Measurements from ENCODE around the gene CDHR3. TPM values are rescaled to one million over a fixed set of nuclear protein-coding genes. Genes with fewer than 3 reads are reported as not detected.

Gene CDHR3
- polyA plus RNA-seq, 1 experiment, result 1.9 TPM

- ChIA-PET POLR2A (no interaction called here), CTCF (interaction anchor here (1.2 to 1.6 kb wide), 2 partner anchors 25 to 86 kb away, joined by 4 to 8 read pairs; no protein-coding TSS in a partner anchor)
- H3K27me3 ChIP-seq (ENCODE audit: control insufficient read depth, insufficient read depth, low read length), result peaks cover 2% of the 10 kb centered on the region
- DNase-seq (ENCODE audit: low read depth, low spot score), result no peak
- TF ChIP-seq CTCF (IDR thresholded peaks at IDR 0.05; ENCODE audit: low read depth, low read length), result no peak
- no peak overlapping the region for H3K27ac ChIP-seq (ENCODE audit: low read depth, low read length)
- no peaks in the 10 kb centered on the region for H3K9me3 ChIP-seq (ENCODE audit: control insufficient read depth, insufficient read depth, low read length)
- H3K4me3 ChIP-seq (ENCODE audit: low read depth, low read length), result no peak overlapping the region
Measured at GRCh38 chr7:106067678-106068077, 104.6 kb downstream of the CDHR3 start.

- DNase-seq (ENCODE audit: low read depth, low spot score), result no peak
- POLR2A ChIA-PET, result no interaction called here
- H3K9me3 ChIP-seq (ENCODE audit: control insufficient read depth, insufficient read depth, low read length), result no peaks in the 10 kb centered on the region
- TF ChIP-seq CTCF (IDR thresholded peaks at IDR 0.05; ENCODE audit: low read depth, low read length), result no peak
- no peak overlapping the region for H3K4me3 ChIP-seq (ENCODE audit: low read depth, low read length)
- peaks cover 2% of the 10 kb centered on the region for H3K27me3 ChIP-seq (ENCODE audit: control insufficient read depth, insufficient read depth, low read length)
- CTCF ChIA-PET, result interaction anchor here (0.7 to 1.6 kb wide), 2 partner anchors 85 to 108 kb away, joined by 3 to 8 read pairs; no protein-coding TSS in a partner anchor
- no peak overlapping the region for H3K27ac ChIP-seq (ENCODE audit: low read depth, low read length)
Measured at GRCh38 chr7:106068538-106068961, 105.5 kb downstream of the CDHR3 start.

- ChIA-PET CTCF (no interaction called here), POLR2A (no interaction called here)
- no peak for TF ChIP-seq CTCF (IDR thresholded peaks at IDR 0.05; ENCODE audit: low read depth, low read length)
- no peak overlapping the region for H3K4me3 ChIP-seq (ENCODE audit: low read depth, low read length)
- no peaks in the 10 kb centered on the region for H3K9me3 ChIP-seq (ENCODE audit: control insufficient read depth, insufficient read depth, low read length)
- H3K27me3 ChIP-seq (ENCODE audit: control insufficient read depth, insufficient read depth, low read length), result peaks cover 2% of the 10 kb centered on the region
- no peak for DNase-seq (ENCODE audit: low read depth, low spot score)
- H3K27ac ChIP-seq (ENCODE audit: low read depth, low read length), result no peak overlapping the region
Measured at GRCh38 chr7:106068986-106069385, 105.9 kb downstream of the CDHR3 start.

GRCh38 chr7:106069471-106070200 is 106.6 kb downstream of the CDHR3 start:
- Histone ChIP-seq H3K4me3 (ENCODE audit: low read depth, low read length) (no peak overlapping the region), H3K27ac (ENCODE audit: low read depth, low read length) (no peak overlapping the region), H3K9me3 (ENCODE audit: control insufficient read depth, insufficient read depth, low read length) (no peaks in the 10 kb centered on the region), H3K27me3 (ENCODE audit: control insufficient read depth, insufficient read depth, low read length) (peaks cover 2% of the 10 kb centered on the region)
- CTCF ChIA-PET, result interaction anchor here (1.5 kb wide), 1 partner anchor 84 kb away, joined by 4 read pairs; no protein-coding TSS in a partner anchor
- DNase-seq (ENCODE audit: low read depth, low spot score), result no peak
- POLR2A ChIA-PET, result no interaction called here
- TF ChIP-seq CTCF (IDR thresholded peaks at IDR 0.05; ENCODE audit: low read depth, low read length), result no peak

GRCh38 chr7:106070201-106070551 is 107.1 kb downstream of the CDHR3 start:
- ChIA-PET CTCF (interaction anchor here (1.5 kb wide), 1 partner anchor 84 kb away, joined by 4 read pairs; no protein-coding TSS in a partner anchor), POLR2A (no interaction called here)
- no peak overlapping the region for H3K4me3 ChIP-seq (ENCODE audit: low read depth, low read length)
- no peaks in the 10 kb centered on the region for H3K9me3 ChIP-seq (ENCODE audit: control insufficient read depth, insufficient read depth, low read length)
- H3K27me3 ChIP-seq (ENCODE audit: control insufficient read depth, insufficient read depth, low read length), result peaks cover 2% of the 10 kb centered on the region
- no peak overlapping the region for H3K27ac ChIP-seq (ENCODE audit: low read depth, low read length)
- TF ChIP-seq CTCF (IDR thresholded peaks at IDR 0.05; ENCODE audit: low read depth, low read length), result no peak
- no peak for DNase-seq (ENCODE audit: low read depth, low spot score)

All from AG04450 (cell line).